Keratinocyte (primary cell): ENCODE results near the gene MIER2.

ENCODE experiments used
- EZH2 ChIP-seq: IDR thresholded peaks from one replicate; pipeline ENCODE4 v1.6.1; 2012; ENCODE audit warnings: inconsistent platforms, mild to moderate bottlenecking, low read length, moderate library complexity
- TF ChIP-seq, protein P1 (sequence below), 3 experiments: IDR thresholded peaks in 1 of 3; conservative IDR thresholded peaks in 1 of 3; optimal IDR thresholded peaks in 1 of 3; 2 replicates in 2 of 3; 3 replicates in 1 of 3; pipeline versions ENCODE3 to v1.5.1; 2011; ENCODE audit warnings: low read length in 3 of 3, mild to moderate bottlenecking in 3 of 3, moderate library complexity in 2 of 3, control low read depth in 1 of 3, inconsistent platforms in 1 of 3; ENCODE audit not compliant: insufficient read depth in 2 of 3; ENCODE audit errors: extremely low read depth in 1 of 3

DNA sequence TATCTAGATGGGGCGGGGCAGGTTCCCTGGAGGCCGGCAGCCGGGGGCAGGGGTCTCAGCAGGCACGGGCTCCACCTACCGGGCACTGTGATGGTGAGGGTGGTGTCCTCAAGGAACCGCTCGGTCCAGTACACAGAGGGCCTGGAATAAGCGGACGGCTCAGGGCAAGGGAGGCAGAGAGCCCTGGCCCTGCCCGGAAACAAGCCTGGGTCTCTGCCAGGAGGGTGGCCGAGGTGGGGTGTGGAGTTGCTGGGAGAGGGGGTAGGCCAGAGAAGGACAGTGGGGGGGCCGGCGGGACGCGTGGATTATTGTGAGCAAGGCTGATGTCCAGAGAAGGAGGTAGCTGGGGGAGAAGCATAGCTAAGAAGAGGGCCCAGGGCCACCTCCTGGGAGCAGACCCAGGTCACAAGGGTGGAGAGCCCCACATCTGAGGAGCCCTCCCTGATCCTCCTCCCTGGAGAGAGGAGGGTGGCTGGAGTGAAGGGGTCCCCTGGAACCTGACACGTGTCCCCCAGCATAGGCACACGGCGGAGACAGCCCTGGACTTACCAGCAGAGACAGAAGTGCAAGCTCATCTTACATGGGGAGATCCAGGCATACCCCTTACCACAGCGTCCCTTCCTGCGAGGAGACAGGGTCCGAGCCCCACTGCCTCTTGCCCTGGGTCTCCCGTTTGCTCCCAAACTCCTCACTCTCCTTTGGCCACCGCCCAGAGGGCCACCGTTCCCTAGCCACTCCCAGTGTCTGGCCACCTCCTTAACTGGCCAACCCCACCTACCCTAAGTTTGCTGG, 29.0 kb upstream of the MIER2 start:
- TF ChIP-seq, protein P1, sequence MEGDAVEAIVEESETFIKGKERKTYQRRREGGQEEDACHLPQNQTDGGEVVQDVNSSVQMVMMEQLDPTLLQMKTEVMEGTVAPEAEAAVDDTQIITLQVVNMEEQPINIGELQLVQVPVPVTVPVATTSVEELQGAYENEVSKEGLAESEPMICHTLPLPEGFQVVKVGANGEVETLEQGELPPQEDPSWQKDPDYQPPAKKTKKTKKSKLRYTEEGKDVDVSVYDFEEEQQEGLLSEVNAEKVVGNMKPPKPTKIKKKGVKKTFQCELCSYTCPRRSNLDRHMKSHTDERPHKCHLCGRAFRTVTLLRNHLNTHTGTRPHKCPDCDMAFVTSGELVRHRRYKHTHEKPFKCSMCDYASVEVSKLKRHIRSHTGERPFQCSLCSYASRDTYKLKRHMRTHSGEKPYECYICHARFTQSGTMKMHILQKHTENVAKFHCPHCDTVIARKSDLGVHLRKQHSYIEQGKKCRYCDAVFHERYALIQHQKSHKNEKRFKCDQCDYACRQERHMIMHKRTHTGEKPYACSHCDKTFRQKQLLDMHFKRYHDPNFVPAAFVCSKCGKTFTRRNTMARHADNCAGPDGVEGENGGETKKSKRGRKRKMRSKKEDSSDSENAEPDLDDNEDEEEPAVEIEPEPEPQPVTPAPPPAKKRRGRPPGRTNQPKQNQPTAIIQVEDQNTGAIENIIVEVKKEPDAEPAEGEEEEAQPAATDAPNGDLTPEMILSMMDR (optimal IDR thresholded peaks at IDR 0.05 in 1 of 3, IDR thresholded peaks at IDR 0.05 in 1 of 3, conservative IDR thresholded peaks at IDR 0.05 in 1 of 3; ENCODE audit: extremely low read depth in 1 of 3, insufficient read depth in 2 of 3, low read length in 3 of 3), result no peak
- no peak for TF ChIP-seq EZH2
